Adrenal gland (tissue), 5 donors: ENCODE results near the gene IDH2.
"Not testable (repeated sequence)": the region's sequence is repeated elsewhere in the genome, so short reads cannot be mapped to it uniquely, and the experiment has no call there.

Source experiments
- POLR2A ChIP-seq, 2 donors: fragments of 450-650 bp; IDR thresholded peaks; one replicate each; pipeline ENCODE4 v1.6.1; 2017; ENCODE audit warnings: antibody characterized with exemption in 2 of 2, mild to moderate bottlenecking in 2 of 2, moderate library complexity in 1 of 2
- TF ChIP-seq, protein P1 (sequence below), 6 experiments: fragments of 450-650 bp in 4 of 6; fragments of 200-600 bp in 2 of 6; sonication (generic) in 1 of 6; IDR thresholded peaks; 1 replicate in 5 of 6; 2 replicates in 1 of 6; pipeline versions ENCODE4 v1.5.1 to v1.8.0; 2016 to 2021; ENCODE audit warnings: antibody characterized with exemption in 6 of 6, mild to moderate bottlenecking in 2 of 6, moderate library complexity in 1 of 6
- donor health status: DM: no; HTN: no; CAD: no.

DNA sequence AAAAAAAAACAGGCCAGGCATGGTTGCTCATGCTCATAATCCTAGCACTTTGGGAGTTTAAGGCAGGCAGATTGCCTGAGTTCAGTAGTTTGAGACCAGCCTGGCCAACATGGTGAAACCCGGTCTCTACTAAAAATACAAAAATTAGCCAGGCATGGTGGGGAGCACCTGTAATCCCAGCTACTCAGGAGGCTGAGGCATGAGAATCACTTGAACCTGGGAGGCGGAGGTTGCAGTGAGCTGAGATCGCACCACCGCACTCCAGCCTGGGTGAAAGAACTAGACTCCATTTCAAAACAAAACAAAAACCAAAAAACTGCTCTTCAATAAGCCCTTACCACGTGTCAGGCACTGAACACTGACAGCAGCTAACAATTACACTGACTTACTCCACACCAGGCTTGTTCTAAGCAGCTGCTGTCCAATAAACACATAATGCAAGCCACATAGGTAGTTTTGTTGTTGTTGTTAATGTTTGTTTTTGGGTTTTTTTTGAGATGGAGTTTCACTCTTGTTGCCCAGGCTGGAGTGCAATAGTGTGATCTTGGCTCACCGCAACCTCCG lies 44.0 kb upstream of the IDH2 start:
- TF ChIP-seq, protein P1, sequence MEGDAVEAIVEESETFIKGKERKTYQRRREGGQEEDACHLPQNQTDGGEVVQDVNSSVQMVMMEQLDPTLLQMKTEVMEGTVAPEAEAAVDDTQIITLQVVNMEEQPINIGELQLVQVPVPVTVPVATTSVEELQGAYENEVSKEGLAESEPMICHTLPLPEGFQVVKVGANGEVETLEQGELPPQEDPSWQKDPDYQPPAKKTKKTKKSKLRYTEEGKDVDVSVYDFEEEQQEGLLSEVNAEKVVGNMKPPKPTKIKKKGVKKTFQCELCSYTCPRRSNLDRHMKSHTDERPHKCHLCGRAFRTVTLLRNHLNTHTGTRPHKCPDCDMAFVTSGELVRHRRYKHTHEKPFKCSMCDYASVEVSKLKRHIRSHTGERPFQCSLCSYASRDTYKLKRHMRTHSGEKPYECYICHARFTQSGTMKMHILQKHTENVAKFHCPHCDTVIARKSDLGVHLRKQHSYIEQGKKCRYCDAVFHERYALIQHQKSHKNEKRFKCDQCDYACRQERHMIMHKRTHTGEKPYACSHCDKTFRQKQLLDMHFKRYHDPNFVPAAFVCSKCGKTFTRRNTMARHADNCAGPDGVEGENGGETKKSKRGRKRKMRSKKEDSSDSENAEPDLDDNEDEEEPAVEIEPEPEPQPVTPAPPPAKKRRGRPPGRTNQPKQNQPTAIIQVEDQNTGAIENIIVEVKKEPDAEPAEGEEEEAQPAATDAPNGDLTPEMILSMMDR (IDR thresholded peaks at IDR 0.05), result not testable (repeated sequence)
- TF ChIP-seq POLR2A (IDR thresholded peaks at IDR 0.05), result not testable (repeated sequence)
